GM21576 (cell line): ENCODE measurements around the gene MKNK1.
A peak's percentile ranks its signal among the peaks of the same experiment; 100 is the strongest.
"Not testable (repeated sequence)": the region's sequence is repeated elsewhere in the genome, so short reads cannot be mapped to it uniquely, and the experiment has no call there.

Experiments used
- ATAC-seq: cut with Tn5 transposase; IDR thresholded peaks from one replicate; pipeline ENCODE4 v1.9.1; 2021; ENCODE audit warnings: mild to moderate bottlenecking, moderate library complexity; ENCODE audit not compliant: unreplicated experiment

Gene MKNK1

GRCh38 chr1:46603858-46604549 is at the start of gene MKNK1:
TSS of gene MKNK1 (minus strand) at chr1:46604268. CDS start at chr1:46583327, 20,941 bp downstream.
- ATAC-seq: peak; percentile 95

DNA sequence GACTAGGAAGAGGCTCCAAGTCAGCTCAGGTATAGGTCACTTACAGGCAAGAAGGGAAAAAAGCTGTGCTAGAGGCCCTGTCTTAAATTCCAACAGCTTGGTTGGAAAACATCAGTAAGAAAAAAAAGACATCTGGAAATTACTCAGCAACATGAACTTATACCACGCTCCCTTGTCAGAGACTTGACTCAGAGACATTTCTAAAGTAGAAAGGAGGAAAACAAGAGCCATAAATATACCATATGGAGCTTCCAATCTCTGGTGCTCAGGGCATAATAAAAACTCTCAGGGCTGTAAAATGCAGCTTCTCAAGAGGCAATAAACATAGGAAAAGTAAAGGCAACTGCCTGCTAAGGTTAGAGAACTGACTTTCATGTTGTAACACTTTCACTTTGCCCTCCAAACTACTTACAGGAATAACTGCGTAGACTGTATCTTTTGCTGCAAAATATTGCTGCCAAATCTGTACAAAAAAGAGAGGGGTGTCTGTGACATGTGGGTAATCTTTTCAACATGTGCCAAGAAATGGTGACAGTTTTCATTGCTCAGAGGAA is 49.4 kb upstream of the MKNK1 start:
- no peak for ATAC-seq

DNA sequence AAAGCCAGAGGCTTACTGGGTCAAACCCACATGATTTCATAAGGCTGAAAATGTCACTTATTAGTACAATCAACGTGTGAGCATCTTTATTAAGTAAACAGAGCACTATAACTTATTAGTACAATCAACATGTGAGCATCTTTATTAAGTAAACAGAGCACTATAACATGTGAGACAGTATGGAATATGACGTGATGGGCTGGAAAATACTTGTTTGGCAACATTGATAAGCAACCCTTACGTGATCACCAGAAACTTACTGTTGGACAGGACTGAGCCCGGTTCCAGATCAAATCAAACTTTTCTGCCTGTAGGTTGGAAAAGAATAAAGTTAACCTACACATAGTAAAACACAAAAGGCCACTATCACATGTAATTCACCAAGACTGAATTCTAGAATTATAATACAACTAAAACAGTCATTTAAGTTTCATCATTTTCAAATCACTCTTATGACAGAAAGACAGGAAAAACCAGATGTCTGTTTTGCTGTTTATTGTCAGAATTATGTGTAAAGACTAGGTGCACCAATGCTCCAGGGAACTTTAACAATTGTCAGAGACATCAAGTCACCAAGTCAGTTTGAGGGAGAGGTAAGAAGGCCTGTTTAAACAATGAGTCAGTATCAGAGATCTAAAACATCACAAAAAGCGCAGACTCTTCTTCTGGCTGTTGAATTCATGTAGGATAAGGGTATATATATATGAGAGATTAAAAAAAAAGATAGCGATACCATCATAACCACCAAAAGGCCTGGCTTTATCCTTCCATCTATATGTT is 48.4 kb upstream of the MKNK1 start:
- no peak for ATAC-seq

- not testable (repeated sequence) for ATAC-seq
These were observed 47.1 kb upstream of the MKNK1 start for GRCh38 chr1:46651152-46651551.

- no peak for ATAC-seq
These were observed 46.4 kb upstream of the MKNK1 start for GRCh38 chr1:46650491-46650890.

GRCh38 chr1:46649764-46650163 is 45.7 kb upstream of the MKNK1 start:
- ATAC-seq: no peak

DNA sequence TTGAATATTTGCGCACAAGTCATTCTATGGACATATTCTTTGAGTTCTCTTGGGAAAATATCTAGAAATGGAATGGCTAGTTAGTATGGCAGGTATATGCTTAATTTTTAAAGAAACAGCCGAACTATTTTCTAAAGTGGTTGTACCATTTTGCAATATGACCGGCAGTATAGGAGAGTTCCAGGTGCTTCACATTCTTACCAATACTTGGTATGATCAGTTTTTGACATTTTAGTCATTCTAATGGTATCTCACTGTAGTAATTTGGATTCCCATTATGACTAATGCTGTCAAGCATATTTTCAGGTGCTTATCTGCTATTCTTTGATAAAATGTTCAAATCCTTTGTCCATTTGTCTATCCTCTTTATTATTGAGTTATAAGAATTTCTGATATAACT is 43.5 kb upstream of the MKNK1 start:
- ATAC-seq: no peak

DNA sequence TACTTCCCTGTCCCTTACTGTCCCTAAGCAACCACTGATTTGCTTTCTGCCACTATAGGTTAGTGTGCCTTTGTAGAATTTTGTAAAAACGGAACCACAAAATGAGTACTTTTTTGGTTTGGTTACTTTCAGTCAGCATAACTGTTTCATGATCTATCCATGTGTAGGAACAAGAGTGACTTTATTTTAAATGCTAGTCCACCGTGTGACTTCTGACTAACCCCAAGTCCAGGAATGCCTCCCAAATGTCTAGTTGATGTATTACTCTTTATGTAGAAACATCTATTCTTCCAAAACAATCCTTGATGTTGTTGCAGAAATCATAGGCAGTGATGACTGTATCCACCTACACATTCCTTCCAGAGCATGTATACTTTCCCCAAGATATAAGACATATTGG is 42.8 kb upstream of the MKNK1 start:
- no peak for ATAC-seq

- no peak for ATAC-seq
These were observed 42.3 kb upstream of the MKNK1 start for GRCh38 chr1:46646331-46646730.

- ATAC-seq: no peak
These were observed 41.7 kb upstream of the MKNK1 start for GRCh38 chr1:46645815-46646214.

GRCh38 chr1:46643368-46643775 is 39.3 kb upstream of the MKNK1 start:
- no peak for ATAC-seq

DNA sequence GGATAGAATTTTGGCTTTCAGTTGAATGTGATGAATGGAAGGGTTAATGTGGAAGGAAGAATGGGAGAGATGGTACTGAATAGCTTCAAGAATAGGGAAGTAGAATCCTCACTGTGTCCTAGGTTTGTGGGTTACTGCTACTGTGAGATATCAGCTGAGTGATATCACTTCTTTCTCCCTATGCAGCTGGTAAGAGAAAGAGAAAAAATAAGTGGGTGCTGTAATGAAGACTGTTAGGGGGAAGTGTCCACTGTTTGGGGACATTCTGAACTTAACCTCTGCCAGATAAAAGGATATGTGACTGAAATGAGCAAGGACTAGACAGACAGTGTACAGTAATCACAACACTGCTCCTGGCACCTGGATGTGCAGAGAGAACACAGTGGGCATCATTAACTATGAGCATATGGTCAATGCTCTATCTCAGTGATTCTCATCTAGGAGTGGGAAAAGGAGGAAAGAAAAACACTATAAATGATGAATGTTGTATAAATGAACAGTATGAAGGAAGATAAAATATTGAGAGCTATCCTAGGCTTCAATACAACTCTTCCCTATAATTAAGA is 38.1 kb upstream of the MKNK1 start:
- no peak for ATAC-seq

- ATAC-seq: no peak
These were observed 35.5 kb upstream of the MKNK1 start for GRCh38 chr1:46639547-46639946.

GRCh38 chr1:46638921-46639320 is 34.9 kb upstream of the MKNK1 start:
- ATAC-seq: no peak

DNA sequence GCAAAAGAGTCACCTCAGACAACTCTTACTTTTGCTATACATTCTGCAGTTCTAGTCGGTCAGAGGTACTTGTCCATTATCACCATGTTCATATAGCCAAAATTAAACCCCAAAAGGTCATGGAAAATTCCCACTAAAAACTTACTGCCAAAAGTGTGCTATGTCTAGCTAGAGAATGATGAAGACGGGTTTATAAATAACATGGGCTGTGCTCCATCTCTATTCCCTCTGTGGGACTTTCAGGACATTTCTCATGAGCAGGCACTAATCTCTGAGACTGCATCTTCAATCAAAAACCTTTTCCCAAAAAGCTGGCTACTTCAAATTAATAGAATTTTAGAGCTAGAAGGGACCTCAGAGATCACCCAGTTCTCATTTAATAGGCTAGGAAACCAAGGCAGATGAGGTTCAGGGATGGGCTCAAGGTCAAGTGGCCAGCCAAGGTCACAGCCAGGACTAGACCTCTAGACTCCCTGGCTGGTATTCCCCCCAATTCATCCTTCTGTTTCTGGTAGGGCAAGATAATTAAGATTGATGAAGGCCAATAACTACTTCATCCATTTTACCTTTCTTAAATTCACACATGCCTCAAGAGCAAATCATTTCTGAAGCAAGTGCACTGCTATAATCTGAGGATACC is 33.5 kb upstream of the MKNK1 start:
- no peak for ATAC-seq

DNA sequence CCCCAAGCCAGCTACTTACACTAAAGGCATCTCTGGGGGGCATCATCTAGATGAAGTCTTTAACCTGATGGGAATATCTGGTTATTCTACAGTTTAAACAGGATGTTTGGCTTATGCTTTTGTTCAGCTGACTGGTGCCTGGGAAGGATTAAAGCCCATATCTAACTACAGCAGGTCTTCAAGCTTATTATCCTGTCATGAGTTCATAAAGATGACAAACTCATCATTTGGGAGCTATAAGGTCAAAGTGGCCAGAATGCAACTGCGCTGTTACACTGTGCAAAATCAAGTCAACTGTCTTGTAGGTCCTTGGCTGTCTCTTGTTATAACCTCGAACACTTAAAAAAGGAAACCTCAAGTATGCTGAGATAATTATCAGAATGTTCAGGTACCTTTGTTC is 31.1 kb upstream of the MKNK1 start:
- no peak for ATAC-seq

DNA sequence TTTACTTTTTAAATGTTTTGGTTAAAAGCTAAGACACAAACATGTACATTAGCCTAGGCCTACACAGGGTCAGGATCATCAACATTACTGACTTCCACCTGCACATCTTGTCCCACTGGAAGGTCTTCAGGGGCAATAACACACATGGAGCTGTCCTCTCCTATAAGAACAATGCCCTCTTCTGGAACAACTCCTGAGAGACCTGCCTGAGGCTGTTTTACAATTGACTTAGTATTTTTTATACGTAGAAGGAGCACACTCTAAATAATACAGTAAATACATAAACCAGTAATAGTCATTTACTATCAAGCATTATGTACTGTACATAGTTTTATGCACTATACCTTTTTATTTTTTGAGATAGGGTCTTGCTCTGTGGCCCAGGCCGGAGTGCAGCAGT is 26.7 kb upstream of the MKNK1 start:
- no peak for ATAC-seq

GRCh38 chr1:46623743-46624644 is 19.9 kb upstream of the MKNK1 start:
- no peak for ATAC-seq

GRCh38 chr1:46622344-46622743 is 18.3 kb upstream of the MKNK1 start:
- no peak for ATAC-seq

DNA sequence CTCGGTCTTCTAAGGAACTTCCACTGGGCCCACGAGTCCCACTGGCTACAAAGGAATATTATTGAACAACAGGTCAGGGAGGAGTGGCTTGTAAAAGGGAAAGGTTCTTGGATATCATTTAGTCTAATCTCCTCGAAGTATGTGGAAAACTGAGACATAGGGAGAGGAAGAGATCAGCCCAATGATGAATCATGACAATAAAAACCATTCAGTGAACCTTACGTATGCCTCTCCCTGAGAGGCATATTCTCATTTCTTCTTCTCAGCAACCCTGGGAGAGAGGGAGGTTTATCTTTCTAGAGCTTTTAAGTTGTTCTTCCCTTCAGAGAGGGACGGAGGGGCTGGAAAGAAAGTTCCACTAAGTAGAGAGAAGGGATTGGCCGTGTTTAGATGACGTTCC is 17.9 kb upstream of the MKNK1 start:
- ATAC-seq: no peak
